ENCODE data around the gene BABAM2.

DNA sequence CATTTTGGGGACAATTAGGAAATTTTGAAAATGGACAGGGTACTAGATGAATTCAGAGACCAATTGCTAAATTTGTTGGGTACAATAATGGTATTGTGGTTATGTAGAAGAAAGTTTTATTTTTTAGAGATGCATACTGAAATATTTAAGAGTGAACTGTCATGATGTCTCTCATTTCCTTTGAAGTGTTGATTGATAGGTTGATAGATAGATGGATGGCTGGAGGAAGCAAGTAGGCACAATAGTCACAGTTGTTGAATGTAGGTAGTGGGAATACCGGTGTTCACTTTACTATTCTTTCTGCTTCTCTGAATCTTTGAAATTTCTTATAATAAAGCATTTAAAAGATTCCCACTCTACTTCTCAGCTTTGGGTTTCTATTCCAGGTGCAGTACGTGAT is 350.4 kb downstream of the BABAM2 start:
- TF ChIP-seq ATF2 (IDR thresholded peaks at IDR 0.05; ENCODE audit: low read length): no peak
- TF ChIP-seq, protein P1, sequence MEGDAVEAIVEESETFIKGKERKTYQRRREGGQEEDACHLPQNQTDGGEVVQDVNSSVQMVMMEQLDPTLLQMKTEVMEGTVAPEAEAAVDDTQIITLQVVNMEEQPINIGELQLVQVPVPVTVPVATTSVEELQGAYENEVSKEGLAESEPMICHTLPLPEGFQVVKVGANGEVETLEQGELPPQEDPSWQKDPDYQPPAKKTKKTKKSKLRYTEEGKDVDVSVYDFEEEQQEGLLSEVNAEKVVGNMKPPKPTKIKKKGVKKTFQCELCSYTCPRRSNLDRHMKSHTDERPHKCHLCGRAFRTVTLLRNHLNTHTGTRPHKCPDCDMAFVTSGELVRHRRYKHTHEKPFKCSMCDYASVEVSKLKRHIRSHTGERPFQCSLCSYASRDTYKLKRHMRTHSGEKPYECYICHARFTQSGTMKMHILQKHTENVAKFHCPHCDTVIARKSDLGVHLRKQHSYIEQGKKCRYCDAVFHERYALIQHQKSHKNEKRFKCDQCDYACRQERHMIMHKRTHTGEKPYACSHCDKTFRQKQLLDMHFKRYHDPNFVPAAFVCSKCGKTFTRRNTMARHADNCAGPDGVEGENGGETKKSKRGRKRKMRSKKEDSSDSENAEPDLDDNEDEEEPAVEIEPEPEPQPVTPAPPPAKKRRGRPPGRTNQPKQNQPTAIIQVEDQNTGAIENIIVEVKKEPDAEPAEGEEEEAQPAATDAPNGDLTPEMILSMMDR (IDR thresholded peaks at IDR 0.05 in 2 of 3, conservative IDR thresholded peaks at IDR 0.05 in 1 of 3; ENCODE audit: control insufficient read depth in 2 of 3, extremely low read depth in 1 of 3, insufficient read depth in 1 of 3, low read depth in 3 of 3, low read length in 3 of 3): no peak
- no peak for TF ChIP-seq EZH2 (IDR thresholded peaks at IDR 0.05; ENCODE audit: borderline replicate concordance, control insufficient read depth, low read depth, low read length)
- TF ChIP-seq MTA3 (IDR thresholded peaks at IDR 0.05; ENCODE audit: borderline replicate concordance, low read length): no peak
- TF ChIP-seq BHLHE40 (IDR thresholded peaks at IDR 0.05; ENCODE audit: borderline replicate concordance in 1 of 2, low read depth in 2 of 2, low read length in 1 of 2): no peak
- TF ChIP-seq RFX5 (IDR thresholded peaks at IDR 0.05; ENCODE audit: low read depth, low read length): no peak
- TF ChIP-seq BRCA1 (IDR thresholded peaks at IDR 0.05; ENCODE audit: low read depth, low read length): no peak
- no peak for TF ChIP-seq ZNF207 (IDR thresholded peaks at IDR 0.05; ENCODE audit: borderline replicate concordance)
- TF ChIP-seq POLR2AphosphoS5 (IDR thresholded peaks at IDR 0.05; ENCODE audit: low read length): no peak
- TF ChIP-seq NR2C2 (IDR thresholded peaks at IDR 0.05; ENCODE audit: borderline replicate concordance, control insufficient read depth, insufficient read length, low read depth): no peak
- TF ChIP-seq POLR2A (IDR thresholded peaks at IDR 0.05; ENCODE audit: low read depth, low read length): no peak
- TF ChIP-seq SP1 (IDR thresholded peaks at IDR 0.05; ENCODE audit: low read depth, low read length): no peak
- TF ChIP-seq, protein P2, sequence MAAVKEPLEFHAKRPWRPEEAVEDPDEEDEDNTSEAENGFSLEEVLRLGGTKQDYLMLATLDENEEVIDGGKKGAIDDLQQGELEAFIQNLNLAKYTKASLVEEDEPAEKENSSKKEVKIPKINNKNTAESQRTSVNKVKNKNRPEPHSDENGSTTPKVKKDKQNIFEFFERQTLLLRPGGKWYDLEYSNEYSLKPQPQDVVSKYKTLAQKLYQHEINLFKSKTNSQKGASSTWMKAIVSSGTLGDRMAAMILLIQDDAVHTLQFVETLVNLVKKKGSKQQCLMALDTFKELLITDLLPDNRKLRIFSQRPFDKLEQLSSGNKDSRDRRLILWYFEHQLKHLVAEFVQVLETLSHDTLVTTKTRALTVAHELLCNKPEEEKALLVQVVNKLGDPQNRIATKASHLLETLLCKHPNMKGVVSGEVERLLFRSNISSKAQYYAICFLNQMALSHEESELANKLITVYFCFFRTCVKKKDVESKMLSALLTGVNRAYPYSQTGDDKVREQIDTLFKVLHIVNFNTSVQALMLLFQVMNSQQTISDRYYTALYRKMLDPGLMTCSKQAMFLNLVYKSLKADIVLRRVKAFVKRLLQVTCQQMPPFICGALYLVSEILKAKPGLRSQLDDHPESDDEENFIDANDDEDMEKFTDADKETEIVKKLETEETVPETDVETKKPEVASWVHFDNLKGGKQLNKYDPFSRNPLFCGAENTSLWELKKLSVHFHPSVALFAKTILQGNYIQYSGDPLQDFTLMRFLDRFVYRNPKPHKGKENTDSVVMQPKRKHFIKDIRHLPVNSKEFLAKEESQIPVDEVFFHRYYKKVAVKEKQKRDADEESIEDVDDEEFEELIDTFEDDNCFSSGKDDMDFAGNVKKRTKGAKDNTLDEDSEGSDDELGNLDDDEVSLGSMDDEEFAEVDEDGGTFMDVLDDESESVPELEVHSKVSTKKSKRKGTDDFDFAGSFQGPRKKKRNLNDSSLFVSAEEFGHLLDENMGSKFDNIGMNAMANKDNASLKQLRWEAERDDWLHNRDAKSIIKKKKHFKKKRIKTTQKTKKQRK (IDR thresholded peaks at IDR 0.05; ENCODE audit: low read depth, low read length): no peak
